ENCODE data around the gene TAS1R3. TPM values are rescaled to one million over a fixed set of nuclear protein-coding genes. Genes with fewer than 3 reads are reported as not detected.

TAS1R3 gene
- total RNA-seq, 1 donor: under 0.01 TPM

- no peak for TF ChIP-seq CTCF (IDR thresholded peaks at IDR 0.05; ENCODE audit: extremely low read depth, low read depth, low read length)
- H3K4me2 ChIP-seq (ENCODE audit: insufficient read depth, low read length): no peak overlapping the region
- H3K4me1 ChIP-seq (ENCODE audit: insufficient read depth, low read length): no peaks in the 10 kb centered on the region
- H4K20me1 ChIP-seq (ENCODE audit: insufficient read depth, low read length): no peaks in the 10 kb centered on the region
- H3K79me2 ChIP-seq (ENCODE audit: insufficient read depth, low read length): no peaks in the 10 kb centered on the region
- no peak overlapping the region for H3K4me3 ChIP-seq (ENCODE audit: insufficient read depth, low read length)
- no peaks in the 10 kb centered on the region for H3K27me3 ChIP-seq (ENCODE audit: insufficient read depth, low read length)
- H3K9me3 ChIP-seq (ENCODE audit: low read depth, low read length): no peaks in the 10 kb centered on the region
- DNase-seq (ENCODE audit: insufficient read length, low spot score, missing footprints): no peak
- H3K36me3 ChIP-seq (ENCODE audit: insufficient read depth, low read length): no peaks in the 10 kb centered on the region
- H3K27ac ChIP-seq (ENCODE audit: low read depth, low read length): no peak overlapping the region
- H2AFZ ChIP-seq (ENCODE audit: low read length): no peak overlapping the region
These were observed 46.6 kb upstream of the TAS1R3 start for GRCh38 chr1:1284221-1285101.

GRCh38 chr1:1285102-1285571 lies 45.9 kb upstream of the TAS1R3 start:
- no peaks in the 10 kb centered on the region for H3K79me2 ChIP-seq (ENCODE audit: insufficient read depth, low read length)
- H3K27ac ChIP-seq (ENCODE audit: low read depth, low read length): no peak overlapping the region
- H3K4me2 ChIP-seq (ENCODE audit: insufficient read depth, low read length): no peak overlapping the region
- no peaks in the 10 kb centered on the region for H4K20me1 ChIP-seq (ENCODE audit: insufficient read depth, low read length)
- no peak for TF ChIP-seq CTCF (IDR thresholded peaks at IDR 0.05; ENCODE audit: extremely low read depth, low read depth, low read length)
- no peak overlapping the region for H3K4me3 ChIP-seq (ENCODE audit: insufficient read depth, low read length)
- H2AFZ ChIP-seq (ENCODE audit: low read length): no peak overlapping the region
- H3K27me3 ChIP-seq (ENCODE audit: insufficient read depth, low read length): no peaks in the 10 kb centered on the region
- DNase-seq (ENCODE audit: insufficient read length, low spot score, missing footprints): no peak
- no peaks in the 10 kb centered on the region for H3K4me1 ChIP-seq (ENCODE audit: insufficient read depth, low read length)
- H3K9me3 ChIP-seq (ENCODE audit: low read depth, low read length): no peaks in the 10 kb centered on the region
- no peaks in the 10 kb centered on the region for H3K36me3 ChIP-seq (ENCODE audit: insufficient read depth, low read length)

GRCh38 chr1:1285611-1286311 lies 45.3 kb upstream of the TAS1R3 start:
- no peak overlapping the region for H2AFZ ChIP-seq (ENCODE audit: low read length)

More at GRCh38 chr1:1285611-1286311, 45.3 kb upstream of the TAS1R3 start:
- H3K9me3 ChIP-seq (ENCODE audit: low read depth, low read length): no peaks in the 10 kb centered on the region
- TF ChIP-seq CTCF (IDR thresholded peaks at IDR 0.05; ENCODE audit: extremely low read depth, low read depth, low read length): no peak
- H4K20me1 ChIP-seq (ENCODE audit: insufficient read depth, low read length): no peaks in the 10 kb centered on the region
- no peak for DNase-seq (ENCODE audit: insufficient read length, low spot score, missing footprints)
- no peak overlapping the region for H3K4me2 ChIP-seq (ENCODE audit: insufficient read depth, low read length)
- H3K4me1 ChIP-seq (ENCODE audit: insufficient read depth, low read length): no peaks in the 10 kb centered on the region
- H3K36me3 ChIP-seq (ENCODE audit: insufficient read depth, low read length): no peaks in the 10 kb centered on the region
- H3K27ac ChIP-seq (ENCODE audit: low read depth, low read length): no peak overlapping the region
- H3K4me3 ChIP-seq (ENCODE audit: insufficient read depth, low read length): no peak overlapping the region
- H3K79me2 ChIP-seq (ENCODE audit: insufficient read depth, low read length): no peaks in the 10 kb centered on the region
- H3K27me3 ChIP-seq (ENCODE audit: insufficient read depth, low read length): no peaks in the 10 kb centered on the region
